GM19468 (cell line): ENCODE data around the gene DFFA.
A peak's percentile ranks its signal among the peaks of the same experiment; 100 is the strongest.

Experiments
- ATAC-seq: cut with Tn5 transposase; IDR thresholded peaks from one replicate; pipeline ENCODE4 v1.9.1; 2021; ENCODE audit warnings: mild to moderate bottlenecking, moderate library complexity, moderate number of reproducible peaks; ENCODE audit not compliant: unreplicated experiment; ENCODE audit errors: extremely low read depth

Gene DFFA, protein sequence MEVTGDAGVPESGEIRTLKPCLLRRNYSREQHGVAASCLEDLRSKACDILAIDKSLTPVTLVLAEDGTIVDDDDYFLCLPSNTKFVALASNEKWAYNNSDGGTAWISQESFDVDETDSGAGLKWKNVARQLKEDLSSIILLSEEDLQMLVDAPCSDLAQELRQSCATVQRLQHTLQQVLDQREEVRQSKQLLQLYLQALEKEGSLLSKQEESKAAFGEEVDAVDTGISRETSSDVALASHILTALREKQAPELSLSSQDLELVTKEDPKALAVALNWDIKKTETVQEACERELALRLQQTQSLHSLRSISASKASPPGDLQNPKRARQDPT

DNA sequence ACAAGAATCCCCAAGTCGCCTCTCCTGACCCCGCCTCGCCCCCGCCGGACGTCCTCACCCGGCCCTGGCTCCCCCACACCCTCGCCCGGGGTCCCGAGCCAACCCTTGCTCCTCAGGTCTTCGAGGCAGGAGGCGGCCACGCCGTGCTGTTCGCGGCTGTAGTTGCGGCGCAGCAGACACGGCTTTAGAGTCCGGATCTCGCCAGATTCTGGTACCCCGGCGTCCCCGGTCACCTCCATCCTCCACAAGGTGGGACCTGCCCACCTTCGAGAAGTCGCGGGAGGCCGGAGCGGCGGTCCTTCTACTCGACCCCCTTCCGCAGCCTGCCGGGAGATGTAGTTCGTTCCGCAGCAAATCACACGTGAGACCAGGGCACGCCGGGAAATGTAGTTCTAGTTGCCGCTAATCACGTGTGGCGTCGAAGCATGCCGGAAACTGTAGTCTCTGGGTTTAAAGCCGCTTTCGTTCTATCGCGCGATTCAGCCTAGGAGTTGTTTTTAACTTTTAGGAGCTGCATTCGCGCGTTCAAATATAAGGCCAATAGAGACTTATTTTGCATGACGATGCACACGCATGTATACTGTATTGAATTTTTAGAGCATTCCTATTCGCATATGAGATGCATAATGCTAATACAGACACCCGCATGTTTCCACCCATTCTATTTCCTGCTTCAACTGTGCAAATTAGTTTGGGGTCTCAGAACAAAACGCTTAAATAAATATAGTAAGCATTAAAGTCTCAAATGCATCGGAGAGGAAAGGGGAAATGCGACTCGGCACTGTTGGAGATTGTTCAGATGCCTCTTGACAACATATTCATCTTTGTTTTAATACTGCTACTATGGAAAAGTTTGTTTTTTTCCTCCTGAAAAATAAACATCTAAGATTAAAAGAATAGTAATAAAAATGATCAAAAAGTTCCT, at the start of gene DFFA:
DFFA (minus strand) TSS at position 310 of the 925 bp plus-strand sequence; CDS start at position 239, 71 bp downstream.
- ATAC-seq = peak; percentile 32

DNA sequence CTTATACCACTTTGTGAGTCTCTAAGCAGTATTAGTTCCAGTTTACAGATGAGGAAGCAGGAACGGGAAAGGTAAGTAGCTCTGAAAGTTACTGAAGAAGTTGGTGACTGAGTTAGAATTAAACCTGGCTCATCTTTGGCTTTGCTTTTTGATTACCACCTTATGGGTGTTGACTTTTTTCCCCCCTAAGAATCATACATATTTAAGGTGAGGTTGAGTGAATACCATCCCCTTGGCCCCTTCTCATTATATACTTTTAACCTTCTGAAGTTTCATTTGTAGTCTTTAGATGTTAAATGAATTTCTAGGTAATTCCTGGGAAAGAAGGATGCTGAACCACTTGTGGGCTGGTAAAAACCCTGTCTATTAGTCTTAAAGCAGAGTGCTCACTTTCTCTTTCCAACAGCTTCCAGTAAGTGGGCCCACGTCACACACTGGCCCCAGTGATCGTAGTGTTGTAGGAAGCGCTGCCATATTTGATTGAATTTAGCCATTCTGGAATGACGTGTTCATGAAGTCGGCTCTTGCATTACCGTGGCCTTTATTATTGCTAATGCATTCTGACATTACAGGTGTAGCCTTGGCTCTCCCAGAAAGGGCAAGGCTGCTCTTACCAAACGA, 49.3 kb upstream of the DFFA start:
- ATAC-seq = no peak

DNA sequence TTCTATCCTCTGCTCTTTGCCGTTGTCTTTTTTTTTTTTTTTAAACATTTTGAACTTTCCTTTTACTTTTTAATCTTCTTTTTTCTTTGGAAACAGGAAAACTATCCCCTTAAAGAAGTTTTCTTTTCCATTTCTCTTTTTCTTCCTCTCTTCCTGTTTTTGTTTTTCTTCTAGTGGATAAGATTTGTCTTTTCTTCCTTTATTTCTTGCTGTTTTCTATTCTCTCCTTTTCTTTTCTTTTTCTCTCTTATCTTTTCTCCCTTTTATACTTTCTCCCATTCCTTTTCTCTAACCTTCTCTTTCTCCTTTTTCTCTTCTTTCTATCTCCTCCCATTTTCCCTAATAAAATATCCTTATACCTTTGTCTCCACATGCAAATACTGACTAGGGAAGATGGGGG, 48.6 kb upstream of the DFFA start:
- no peak for ATAC-seq

DNA sequence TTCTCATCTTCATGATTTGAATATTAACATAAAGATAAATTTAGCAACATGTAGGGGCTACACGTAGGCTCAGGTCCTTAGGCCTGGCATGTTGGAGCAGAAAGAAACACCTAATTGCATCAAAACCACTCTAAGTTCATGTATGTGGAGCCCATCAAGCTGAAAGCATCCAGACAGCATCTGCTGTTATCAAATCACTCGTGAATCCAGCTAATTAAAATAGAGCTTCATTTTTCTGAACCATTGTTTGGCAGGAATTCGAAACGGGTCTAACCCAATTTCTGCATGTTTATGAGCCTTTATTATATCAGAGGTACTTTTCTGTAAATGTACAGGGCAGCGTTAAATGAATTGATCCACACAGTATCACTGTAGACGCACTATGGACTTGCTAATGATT, 48.2 kb upstream of the DFFA start:
- no peak for ATAC-seq

DNA sequence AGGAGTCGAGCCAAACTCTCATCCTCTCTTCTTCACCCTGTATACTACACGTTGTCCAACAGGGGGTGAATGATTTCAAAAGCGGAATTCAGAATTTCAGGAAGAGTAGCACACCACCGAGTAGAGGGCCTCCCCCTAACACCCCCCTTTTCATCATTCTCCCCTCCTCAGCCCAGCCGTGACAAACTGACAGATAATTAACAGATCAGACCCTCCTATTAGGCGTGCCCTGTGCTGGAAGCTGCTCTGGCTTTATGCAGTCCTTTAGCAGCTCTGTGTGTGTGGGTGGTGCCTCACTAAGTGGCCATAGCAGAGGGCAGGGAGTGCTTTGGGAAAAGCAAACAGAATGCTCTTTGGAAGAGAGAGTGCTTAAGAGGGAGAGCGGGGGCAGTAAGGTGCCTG, 46.7 kb upstream of the DFFA start:
- ATAC-seq = no peak

DNA sequence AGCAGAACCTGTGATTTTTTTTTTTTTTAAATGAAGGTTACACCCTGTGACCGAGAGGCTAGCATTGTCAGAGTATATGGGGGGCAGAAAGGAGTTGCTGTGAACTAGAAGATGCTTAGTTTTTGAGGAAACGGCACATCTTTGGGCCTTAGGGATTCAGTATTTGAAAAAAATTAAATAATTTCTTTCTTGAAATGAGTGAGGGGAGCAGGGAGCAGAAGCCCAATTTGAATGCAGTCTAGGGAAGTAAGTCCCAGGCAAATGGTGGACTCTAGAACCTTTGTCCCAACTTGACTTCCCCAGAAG, 45.3 kb upstream of the DFFA start:
- no peak for ATAC-seq

DNA sequence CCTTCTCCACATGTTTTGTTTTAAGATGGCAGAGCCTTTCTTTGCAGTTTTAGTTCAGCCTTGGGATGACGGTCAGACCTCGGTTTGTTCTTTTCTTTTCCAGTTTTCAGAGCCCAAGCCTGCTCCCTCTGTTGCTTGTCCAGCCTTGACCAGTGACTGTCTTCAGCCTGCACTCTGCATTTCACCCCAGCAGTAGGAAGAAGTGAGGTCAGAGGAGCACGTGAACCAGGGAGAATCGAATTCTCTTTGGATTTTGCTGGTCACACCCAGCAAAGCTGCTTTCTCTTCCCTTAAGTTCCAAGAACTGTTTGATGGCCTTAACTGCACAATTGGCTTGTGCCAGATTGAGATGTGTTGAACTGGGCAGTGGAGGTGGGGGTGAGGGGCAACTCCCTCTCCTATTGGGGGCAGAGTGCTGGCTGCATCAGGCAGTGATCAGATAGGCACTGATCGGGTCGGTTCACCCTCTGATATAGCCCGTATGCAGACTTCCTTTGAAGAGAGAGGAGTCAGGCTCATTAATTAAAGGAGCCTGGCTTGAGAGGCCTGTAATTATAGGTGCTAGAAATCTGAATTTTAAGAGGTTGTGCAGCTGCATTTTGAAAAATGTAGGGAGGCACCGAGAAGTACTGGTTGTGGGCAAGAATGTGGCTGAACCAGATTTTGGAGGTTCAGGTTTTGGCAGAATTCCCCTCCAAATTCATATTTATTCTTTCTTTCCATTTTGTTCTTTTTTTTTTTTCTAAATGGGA, 44.8 kb upstream of the DFFA start:
- no peak for ATAC-seq

DNA sequence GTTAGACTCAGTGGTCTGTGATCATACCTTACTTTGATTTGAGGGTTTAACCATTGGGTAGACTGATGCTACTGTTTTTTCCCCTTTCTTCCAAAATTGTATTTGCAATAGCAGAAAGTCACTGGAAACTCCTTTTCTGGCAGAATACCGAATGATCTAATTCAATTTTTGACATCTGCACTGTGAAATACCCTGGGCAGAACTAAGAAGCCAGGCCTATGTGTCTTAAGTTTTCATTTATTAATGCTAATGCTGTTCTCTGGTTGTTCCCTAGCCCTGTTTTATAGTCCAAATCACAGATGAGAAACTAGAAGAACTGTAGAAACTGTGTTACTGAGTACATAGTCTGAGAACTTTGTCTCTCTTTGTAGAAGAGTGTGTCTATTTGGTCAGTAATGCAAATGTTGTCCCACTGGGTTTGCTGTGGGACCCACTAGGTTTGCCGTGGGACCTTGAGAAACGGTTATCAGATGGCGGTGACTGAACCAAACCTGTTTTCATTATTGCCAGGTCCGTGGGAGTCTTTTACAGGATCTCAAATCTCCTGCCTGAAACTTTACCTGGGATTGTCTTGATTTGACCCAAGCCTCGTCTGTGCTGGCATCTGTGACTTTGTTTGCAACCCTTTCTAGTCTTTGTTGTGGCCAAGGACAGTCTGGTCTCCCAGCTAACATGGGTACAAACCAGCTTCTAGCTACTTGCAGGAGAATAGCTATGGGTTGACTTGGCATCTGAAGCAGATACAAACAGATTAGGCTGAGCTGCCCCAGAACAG, 43.8 kb upstream of the DFFA start:
- ATAC-seq = no peak

DNA sequence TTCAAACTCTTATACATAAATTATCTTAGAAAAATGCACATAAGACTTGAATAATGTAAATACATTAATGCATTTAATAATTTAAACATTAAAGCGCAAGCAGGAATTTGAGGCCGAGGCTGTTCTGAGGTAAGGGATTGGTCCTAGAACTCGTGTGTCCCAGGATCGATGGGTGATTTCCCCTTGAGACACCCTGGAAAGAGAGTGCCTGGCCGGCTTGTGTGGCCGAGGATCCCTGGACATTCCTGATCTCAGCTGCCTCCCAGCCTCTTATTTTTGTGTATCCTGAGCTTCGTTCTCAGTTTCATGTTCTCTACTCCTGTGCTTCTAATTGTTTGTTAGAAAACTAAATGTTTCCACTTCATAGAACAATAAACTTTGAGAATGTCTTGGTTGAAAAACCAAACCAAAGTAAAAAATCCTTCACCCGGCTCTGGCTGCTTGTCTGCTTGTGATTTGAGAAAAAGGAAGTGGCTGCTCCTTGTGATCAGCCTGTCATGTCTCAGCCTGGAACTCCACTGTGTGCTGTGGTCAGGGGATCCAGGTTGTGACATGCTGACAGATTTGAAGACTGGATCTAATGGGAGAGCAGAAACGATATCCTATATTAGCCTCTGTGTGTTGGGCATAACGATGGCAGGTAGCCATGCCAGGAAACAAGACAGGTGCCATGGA, 43.1 kb upstream of the DFFA start:
- ATAC-seq = no peak

DNA sequence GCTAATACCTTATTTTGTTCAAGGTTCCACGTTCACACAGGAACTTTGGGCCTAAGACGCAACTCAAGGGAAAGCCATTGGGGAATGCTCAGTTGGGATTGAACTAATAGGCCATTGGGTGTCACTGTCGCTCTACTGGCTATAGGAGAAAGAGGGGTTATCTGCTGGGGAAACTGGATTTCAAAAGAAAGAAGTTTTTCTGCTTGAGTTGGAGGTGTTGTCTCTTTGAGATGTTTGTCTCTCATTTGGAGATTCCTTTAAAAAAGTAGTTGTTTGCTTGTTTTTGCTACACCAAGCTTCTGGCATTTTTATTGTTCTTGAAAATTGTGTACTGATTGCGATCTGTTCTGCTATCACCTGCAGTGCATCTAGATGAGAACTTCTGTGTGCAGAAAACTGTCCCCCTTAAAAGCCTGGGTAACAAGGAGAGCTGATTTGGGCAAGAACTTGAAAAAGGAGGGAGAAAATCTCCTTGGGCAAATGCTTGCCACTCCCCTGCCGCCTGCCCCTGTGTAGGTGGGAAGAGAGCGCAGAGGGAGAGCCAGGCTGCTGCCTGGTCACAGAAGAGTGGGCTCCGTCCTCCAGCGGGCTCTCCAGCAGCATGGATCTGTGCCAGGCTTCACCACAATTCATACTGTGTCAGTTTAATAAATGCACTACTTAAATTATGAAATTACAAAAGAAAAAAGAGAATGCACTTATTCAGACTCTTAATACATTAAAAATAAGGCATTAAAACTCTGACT, 42.3 kb upstream of the DFFA start:
- ATAC-seq = no peak

DNA sequence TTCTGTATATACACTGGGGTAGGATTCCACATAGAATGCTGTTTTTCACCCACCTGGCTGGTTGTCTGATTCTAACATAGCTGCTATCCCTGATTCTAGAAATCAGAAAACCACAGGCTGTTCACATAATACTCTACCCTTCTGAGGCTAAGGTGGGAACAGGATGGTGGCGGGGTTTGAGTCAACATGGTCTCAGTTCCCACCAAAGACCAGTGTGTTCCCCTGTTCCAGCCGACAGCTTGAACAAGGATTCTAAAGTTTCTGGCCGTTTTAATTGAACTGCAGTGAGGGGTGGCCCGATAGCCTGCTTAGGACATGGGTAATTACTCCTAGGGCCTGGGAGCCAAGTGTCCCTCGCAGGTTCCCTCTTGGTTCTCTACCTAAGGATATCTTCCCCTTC, 40.9 kb upstream of the DFFA start:
- ATAC-seq = no peak

DNA sequence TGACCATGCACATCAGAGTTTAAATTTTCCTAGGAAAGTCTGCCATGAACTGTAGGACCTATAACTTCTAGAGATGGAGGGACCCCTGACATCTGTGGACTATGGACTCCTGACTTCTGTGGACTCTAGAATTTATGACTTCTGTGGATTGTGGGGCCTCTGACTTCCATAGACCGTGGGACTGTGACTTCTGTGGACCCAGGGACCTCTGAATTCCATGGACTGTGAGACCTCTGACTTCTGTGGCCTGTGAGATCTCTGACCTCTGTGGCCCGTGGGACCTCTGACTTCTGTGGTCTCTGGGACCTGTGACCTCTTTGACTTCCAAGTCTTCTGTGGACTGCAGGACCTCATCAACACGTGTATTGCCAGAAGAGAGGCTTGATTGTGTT, 39.2 kb upstream of the DFFA start:
- no peak for ATAC-seq

DNA sequence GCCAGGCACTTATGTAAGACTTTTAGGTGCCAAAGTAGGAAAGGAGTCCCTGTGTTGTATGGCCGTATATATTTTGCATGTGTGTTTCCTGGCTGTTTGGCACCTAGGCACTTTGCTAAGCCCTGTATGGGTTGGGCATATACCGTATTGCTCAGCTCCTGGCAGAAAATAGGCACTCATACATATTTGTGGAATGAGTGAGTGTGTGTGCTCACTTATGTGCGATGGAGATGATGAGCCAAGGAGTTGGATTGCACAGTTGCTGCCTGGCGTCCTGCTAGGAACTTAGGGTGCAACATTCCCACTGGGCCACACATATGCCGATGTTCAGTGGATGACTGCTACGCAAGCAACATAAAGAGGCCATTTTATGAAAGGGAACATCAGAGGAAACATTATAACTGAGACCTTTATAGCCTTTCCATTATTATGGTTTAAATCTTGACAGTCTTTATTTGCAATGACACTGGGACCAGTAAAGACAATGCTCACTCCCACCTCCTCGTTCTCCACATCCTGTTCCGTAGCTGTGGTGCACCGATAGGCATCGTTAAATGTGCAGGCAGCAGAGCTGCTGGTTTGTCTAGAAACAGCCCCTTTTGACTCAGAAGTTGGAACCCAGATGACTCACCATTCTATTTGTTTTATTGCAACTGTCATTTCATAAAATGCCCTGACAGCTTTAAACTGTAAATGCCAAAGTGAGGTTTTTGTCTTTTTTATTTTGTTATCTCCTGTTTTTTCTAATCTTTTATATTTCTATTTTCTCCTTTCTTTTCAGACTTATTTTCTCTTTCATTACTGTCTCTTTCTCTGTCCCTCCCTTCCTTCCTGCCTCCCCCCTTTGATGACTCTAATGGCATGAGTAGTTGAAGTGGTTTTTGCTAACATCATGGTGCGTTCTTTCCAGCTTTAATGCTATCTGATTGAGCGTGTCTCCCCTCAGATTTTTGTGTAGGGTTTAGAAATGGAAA, 38.5 kb upstream of the DFFA start:
- ATAC-seq = peak; percentile 54

DNA sequence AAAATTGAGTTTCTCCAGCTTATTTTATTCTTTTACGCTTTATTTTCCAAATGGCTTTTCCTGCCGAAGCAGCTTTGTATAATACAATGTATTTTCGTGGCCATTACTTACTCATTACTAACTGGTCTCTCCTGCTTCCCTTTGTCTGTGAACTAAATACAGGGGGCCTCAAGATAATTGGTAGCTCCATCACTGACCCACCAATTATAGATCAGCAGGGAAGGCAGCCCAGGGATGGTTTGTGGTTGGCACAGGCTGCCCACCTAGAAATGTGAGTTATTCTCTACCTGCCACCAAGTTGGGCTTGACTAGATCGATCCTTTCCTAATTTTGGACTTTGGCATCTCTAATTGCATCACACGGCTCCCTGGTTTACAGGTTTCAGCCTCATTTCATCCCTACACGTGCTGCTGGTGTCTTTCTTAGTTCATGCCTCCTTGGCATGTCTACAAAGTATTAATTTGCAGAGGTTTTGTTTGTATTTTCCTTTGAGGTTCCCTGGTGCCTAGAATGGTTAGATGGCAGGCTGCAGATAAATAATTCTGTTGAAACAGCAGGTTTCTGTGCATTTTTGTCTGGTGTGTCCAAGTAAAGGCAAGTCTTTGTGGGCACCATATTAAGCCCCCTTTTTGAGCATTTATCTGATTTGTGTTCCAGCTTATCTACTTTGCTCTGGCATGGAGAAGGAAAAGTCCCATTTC, 37.6 kb upstream of the DFFA start:
- no peak for ATAC-seq

DNA sequence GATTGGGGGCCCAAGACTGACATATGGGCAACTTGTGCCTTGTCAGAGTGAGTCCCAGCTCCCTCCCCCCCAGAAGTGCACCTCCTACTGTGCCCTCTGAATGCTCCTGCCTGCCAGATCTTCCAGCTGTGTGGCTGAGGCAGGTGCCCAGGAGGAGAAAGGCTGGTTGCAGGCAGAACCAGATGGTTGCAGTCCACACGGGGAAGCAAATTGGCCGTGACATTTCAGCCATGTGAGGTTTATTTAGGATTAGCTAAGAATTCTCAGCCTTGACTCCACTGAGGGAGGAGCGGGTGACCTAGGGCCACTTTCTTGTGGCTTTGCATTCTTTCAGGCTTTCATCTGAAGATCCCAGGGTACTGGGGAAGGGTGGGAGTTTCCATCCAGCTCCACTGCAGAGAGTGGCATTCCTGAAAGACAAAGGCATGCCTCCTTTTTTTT, 36.2 kb upstream of the DFFA start:
- ATAC-seq = no peak

DNA sequence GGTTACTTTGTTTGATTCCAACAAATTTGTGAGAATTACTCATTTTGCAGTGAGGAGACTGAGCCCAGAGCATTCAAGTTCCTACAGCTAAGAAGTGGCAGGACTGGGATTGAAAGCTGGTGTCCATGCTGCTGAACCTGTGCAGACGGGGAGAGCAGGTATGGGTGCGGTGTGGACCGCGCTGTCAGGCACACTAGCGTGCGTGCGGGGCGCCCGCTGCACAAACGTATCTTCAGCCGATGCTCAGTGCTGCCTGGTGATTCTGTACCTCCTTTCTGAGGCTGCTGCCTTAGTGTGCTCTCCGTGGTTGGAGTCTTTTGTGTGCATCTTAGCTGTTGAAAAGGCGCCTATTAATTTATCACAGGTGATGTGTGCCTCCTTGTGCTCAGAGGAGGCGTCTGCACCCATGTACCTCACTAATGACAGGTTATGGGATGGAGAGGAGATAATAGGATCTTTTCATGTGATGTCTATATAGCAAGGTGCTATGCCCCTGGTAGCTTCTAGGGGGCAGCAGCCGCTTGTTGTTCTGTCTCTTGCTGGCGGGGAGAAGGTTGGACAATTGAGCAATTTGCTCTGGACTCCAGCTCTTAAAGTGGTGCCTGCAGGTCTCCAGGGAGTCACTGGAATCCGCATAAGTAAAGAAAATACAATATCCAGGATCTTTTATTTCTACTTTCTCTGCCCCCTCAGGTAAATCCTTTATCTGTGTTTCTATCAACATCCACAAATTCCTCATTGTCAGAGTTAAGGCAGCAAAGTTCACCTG, 35.0 kb upstream of the DFFA start:
- no peak for ATAC-seq
